Superior temporal gyrus (tissue), 1 donor: ENCODE data around the gene XPO4.
"Not testable (repeated sequence)": the region's sequence is repeated elsewhere in the genome, so short reads cannot be mapped to it uniquely, and the experiment has no call there.

Source experiments
- DNase-seq: peaks from one replicate; pipeline ENCODE4 v3.0.0-alpha.2; 2016; ENCODE audit errors: extremely low spot score

Gene XPO4

DNA sequence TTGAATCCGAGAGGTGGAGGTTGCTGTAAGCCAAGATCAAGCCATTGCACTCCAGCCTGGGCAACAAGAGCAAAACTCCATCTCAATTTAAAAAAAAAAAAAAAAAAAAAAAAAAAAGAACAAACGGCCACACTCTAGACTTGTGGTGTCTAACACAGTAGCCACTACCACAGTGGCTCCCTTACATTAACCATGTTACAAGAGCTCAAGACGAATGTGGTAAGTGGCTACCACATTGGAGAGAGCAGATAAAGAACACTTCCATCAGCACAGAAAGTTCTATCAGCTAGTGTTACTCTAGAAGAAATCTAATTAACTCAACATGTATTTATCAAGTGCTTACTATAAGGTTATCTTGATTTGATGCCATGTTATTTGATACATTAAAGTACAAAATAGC lies 11.5 kb downstream of the XPO4 start:
- DNase-seq: no peak

- not testable (repeated sequence) for DNase-seq
These were observed 12.0 kb downstream of the XPO4 start for GRCh38 chr13:20890540-20890939.

GRCh38 chr13:20882206-20882605 lies 20.3 kb downstream of the XPO4 start:
- DNase-seq: no peak

DNA sequence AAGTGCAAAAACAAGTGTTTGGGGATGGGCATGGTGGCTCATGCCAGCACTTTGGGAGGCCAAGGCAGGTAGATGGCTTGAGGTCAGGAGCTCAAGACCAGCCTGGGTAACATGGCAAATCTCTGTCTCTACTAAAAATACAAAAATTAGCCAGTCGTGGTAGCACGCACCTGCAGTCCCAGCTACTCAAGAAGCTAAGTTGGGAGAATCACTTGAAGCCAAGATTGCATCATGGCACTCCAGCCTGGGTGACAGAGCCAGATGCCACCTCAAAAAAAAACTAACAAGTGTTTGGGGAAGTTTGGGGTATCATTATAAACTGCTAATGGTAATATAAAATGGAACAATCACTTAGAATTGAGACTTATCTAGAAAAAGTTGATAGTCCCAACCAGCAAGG lies 24.6 kb downstream of the XPO4 start:
- DNase-seq: no peak

- not testable (repeated sequence) for DNase-seq
These were observed 25.7 kb downstream of the XPO4 start for GRCh38 chr13:20876802-20877201.

DNA sequence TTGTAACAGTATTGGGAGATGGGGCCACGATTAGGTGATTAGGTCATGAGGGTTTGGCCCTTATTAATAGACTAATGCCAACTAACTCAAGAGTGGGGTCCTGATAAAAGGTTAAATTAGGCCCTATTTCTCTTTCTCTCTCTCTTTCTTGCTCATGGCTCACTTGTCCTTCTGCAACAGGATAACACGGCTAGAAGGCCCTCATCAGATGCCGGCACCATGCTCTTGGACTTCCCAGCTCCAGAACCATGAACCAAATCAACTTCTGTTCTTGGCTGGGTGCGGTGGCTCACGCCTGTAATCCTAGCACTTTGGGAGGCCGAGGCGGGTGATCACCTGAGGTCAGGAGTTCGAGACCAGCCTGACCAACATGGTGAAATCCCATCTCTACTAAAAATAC lies 28.1 kb downstream of the XPO4 start:
- DNase-seq: not testable (repeated sequence)

DNA sequence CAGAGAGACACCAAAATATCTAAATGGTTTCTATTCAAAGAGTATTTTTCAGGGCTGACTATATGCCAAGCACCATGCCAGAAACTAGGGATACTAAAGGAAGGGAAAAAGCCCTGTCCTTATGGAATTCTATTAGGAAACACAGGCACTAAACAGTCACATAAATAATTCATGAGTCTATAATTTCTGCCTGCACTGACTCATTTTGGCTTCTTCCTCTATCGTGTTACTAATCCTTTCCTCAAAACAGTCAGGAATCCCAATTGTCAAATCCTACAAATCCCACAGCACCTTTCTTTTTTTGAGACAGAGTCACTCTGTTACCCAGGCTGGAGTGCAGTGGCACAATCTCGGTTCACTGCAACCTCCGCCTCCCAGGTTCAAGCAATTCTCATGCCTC lies 29.2 kb downstream of the XPO4 start:
- no peak for DNase-seq

- DNase-seq: no peak
These were observed 31.7 kb downstream of the XPO4 start for GRCh38 chr13:20870829-20871228.

- no peak for DNase-seq
These were observed 33.0 kb downstream of the XPO4 start for GRCh38 chr13:20869540-20869939.

DNA sequence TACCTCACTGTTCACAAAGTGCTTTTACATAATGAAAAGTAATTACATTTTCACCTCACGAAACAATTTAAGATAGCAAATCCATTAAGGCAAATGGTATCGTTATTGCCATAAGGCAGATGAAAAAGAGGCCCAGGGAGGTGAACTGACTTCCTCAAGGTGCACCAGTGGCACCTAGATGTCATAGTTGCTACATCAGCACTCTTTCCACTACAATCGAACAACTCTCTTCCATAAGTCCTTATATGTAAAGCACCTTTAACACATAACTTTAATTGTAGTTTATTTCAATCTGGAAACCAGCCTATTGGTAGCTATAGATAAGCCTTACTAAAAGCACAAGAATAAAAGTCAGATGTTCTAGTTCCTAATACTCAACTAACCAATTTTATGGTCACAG lies 35.1 kb downstream of the XPO4 start:
- DNase-seq: no peak

GRCh38 chr13:20861666-20862065 lies 40.9 kb downstream of the XPO4 start:
- not testable (repeated sequence) for DNase-seq

DNA sequence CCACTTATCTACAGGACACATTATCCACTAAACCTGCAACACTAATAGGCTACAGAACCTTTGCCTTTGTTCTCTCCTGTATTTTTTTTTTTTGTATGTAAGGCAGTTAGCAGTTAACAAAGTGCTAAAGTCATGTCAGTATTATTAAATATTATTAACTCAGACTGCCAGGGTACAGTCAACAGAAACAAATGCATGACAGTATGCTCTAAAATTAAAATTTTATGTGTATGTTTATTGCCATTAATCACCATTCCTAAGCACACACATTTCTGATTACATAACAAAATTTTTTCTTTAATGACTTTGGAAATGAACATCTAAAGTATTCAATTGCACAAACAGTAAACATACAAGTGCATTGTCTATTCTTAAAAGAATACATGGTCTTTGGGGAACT lies 41.7 kb downstream of the XPO4 start:
- DNase-seq: no peak

DNA sequence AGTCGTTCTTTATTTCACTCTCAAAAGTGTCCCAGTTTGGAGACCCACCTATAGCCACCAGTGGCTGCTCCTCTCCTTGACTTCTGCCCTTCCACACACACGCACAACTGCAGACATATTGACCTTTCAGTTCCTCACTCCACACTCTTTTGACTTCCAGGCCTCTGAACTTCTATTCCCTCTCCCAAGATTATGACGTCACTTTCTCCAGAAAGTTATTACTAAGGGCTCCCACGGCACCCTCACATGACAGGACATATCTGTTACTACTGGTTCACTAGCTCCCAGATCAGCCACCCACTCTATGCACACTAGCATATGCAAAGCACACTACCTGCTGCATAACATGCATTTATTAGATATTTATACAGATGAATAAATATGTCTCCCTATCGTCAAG lies 45.9 kb downstream of the XPO4 start:
- DNase-seq: no peak

- DNase-seq: no peak
These were observed 50.6 kb downstream of the XPO4 start for GRCh38 chr13:20851844-20852402.

GRCh38 chr13:20848944-20849343 lies 53.6 kb downstream of the XPO4 start:
- no peak for DNase-seq

DNA sequence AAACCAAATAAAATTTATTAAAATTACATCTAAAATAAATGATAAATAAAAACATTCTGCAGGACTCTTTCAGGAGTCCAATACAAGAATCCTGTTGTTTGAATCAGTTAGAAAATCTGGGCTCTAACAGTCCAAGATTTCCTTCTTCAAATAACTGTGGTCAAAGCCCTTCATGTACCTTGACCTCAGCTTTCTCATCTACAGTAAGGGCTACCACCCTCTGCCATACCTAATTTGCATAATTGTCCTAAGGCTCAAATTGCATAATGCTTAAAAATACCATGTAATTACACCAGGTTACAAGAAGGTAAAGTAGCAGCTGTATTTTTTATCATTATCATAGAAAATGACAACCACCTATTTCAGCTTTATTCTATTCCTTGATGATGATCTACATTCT lies 54.3 kb downstream of the XPO4 start:
- DNase-seq: no peak

DNA sequence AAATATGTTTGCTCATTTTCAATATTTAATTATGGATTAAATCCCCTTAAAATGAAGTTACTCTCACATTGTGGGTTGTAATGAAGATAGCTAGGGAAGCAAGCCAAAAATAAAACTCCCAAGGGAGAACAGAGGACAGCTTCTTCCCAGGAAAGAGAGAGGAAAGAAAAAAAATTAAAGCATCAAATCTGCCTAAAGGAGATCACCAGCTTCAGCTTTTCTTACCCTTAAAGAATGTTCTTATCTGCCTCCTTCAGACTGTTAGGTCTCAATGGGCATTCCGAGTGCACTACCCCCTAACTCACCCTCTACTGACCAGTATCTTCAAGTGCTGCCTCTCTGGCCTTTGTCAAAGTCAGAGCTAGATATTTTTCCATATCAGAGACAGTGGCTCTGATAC lies 55.2 kb downstream of the XPO4 start:
- no peak for DNase-seq

- DNase-seq: no peak
These were observed 59.4 kb downstream of the XPO4 start for GRCh38 chr13:20843166-20843565.

DNA sequence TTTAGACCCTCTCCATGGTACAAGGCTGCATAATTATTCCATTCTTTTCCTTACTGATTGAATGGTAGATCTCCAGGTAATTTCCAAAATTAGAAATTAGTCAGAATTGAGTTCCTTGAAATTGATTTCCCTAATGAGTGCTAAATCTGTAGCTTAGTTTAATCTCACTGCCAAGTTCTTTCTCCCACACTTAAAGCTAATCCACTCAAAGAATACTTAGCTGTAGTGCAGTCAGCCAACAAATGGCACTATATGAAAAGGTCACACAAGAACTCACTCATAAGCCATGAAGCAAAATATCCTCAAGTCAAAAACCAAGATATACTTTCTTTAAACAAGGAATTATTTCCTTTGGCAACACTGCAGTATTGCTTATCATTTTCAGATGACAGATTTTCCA lies 62.0 kb downstream of the XPO4 start:
- no peak for DNase-seq

- no peak for DNase-seq
These were observed 68.5 kb downstream of the XPO4 start for GRCh38 chr13:20833900-20834679.

DNA sequence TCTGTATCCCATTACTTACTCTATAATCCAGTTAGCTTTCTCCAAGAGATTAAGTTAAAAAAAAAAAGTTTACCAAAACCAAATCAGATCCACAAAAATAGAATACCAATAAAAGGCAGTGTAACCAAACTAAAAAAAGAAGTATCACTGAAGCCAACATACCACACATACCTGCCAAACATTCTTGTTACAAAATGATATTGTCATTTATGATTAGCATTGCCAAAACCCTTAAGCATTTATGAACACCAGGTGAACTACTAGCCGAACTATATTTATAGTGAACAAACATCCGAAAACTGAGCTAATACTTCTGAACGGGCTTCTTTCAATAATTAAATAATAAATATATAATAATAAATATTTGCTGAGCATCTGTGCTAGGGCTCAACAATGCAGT lies 69.7 kb downstream of the XPO4 start:
- DNase-seq: no peak

- DNase-seq: no peak
These were observed 70.6 kb downstream of the XPO4 start for GRCh38 chr13:20831933-20832332.

GRCh38 chr13:20831254-20831653 lies 71.3 kb downstream of the XPO4 start:
- no peak for DNase-seq
